AG10803 (cell line): ENCODE results near the gene PJA2.
A peak's percentile ranks its signal among the peaks of the same experiment; 100 is the strongest.

Experiments
- DNase-seq: peaks from one replicate; pipeline ENCODE4 v3.0.0; 2010; ENCODE audit warnings: low read depth
- H3K4me3 ChIP-seq: 2 replicates; pipeline ENCODE4 v1.5.1; 2011; ENCODE audit warnings: mild to moderate bottlenecking, low read length, control low read depth
- CTCF ChIP-seq: conservative IDR thresholded peaks from 2 replicates; pipeline ENCODE4 v1.5.1; 2011; ENCODE audit warnings: mild to moderate bottlenecking, low read length, control low read depth, inconsistent platforms

The PJA2 gene

GRCh38 chr5:109408991-109409843 lies 557 bp downstream of the PJA2 start:
- TF ChIP-seq CTCF = no peak

GRCh38 chr5:109407913-109408312 lies 1.9 kb downstream of the PJA2 start:
- no peak for DNase-seq
- peak overlapping the region; percentile 76 for H3K4me3 ChIP-seq
- no peak for TF ChIP-seq CTCF

More at GRCh38 chr5:109408991-109409843, 557 bp downstream of the PJA2 start:
- peak; percentile 69 for DNase-seq
- peak overlapping the region; percentile 76 for H3K4me3 ChIP-seq

- peak overlapping the region; percentile 76; the same call in 1 of the 2 replicates for H3K4me3 ChIP-seq
- no peak for DNase-seq
- TF ChIP-seq CTCF = no peak
Measured at GRCh38 chr5:109406719-109407118, 3.1 kb downstream of the PJA2 start.

- no peak for DNase-seq
- H3K4me3 ChIP-seq = no peak overlapping the region
- no peak for TF ChIP-seq CTCF
Measured at GRCh38 chr5:109404428-109404960, 5.3 kb downstream of the PJA2 start.

- no peak overlapping the region for H3K4me3 ChIP-seq
- TF ChIP-seq CTCF = no peak
- DNase-seq = no peak
Measured at GRCh38 chr5:109403469-109403868, 6.3 kb downstream of the PJA2 start.

- no peak for TF ChIP-seq CTCF
Measured at GRCh38 chr5:109399092-109399759, 10.5 kb downstream of the PJA2 start.

More at GRCh38 chr5:109399092-109399759, 10.5 kb downstream of the PJA2 start:
- H3K4me3 ChIP-seq = no peak overlapping the region
- peak; percentile 23 for DNase-seq
